ENCODE results near the gene TANC1.

The TANC1 gene

DNA sequence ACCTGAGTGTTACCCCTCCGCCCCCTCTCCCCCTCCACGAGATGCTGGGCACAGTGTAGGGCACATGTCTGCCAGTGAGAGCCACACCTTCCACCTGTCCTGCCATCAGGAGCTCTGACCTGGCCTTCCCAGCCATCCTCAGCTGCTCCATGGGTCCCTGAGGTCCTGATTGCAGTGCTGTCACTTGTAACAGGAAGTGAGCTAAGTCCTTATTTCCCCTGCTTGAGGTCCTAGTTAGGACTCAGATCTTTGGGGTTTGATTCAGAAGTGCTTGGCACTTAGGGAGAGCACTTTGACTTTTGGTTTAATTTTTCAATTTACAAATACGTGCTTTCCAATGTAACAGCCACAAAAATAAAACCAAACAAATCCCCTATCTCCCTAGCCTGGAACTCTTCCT, 192.5 kb downstream of the TANC1 start:
- no peak for DNase-seq (ENCODE audit: low read depth)

DNA sequence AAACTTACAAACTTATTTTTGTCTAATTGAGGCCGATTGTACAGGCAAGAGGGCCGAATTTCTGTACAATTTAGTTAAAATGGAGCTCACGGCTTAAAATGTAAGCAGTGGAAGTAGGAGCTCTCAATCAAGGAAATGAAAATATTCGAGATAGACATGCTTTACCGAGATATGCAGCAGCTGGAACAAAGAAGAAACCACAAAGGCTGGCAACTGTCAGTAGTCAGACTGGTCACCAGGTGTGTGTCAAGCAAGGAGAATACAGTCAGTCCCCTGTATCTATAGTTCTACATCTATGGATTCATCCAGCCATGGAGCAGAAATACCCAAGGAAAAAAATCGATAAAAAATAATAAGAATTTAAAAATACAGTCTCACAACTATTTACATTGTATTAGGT, 195.5 kb downstream of the TANC1 start:
- no peak for DNase-seq (ENCODE audit: low read depth)

- DNase-seq (ENCODE audit: low read depth): no peak
These were observed 196.0 kb downstream of the TANC1 start for GRCh38 chr2:159164457-159164911.

DNA sequence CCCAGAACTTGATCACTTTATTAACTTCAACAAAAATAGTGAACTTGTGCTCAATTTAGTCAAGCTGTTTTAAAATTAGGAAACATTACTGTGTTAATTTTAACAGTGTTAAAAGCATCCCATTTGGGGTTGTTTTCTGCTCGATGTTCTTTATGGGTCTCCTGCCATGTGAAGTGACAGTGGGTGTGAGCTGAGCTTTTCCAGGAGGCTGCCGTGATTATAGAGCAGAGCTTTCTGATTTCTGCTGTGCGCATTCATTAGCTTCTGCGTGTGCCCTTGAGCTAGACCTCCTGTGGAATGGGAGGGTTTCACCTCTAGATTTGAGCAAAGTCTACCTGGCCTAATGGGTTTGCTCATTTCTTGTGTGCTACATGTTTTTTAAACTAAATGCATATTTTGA, 196.6 kb downstream of the TANC1 start:
- no peak for DNase-seq (ENCODE audit: low read depth)

DNA sequence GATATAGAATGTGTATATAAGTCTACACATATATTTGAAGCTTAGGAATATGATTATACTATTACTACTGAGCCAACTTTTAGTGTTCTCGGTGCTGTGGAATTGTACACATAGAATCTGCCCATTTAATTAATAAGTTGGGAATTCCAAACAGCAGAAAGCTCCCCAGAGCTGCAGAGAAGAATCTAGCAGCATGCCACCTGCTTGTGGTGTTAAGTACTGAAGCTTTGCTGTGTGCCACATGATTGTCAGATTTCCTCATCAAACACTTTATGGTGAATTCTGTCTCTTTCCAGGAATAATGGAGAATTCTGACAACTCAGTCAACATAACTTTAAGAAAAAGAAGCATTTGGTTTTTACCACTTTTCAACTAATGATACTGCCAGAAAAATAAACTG, 200.3 kb downstream of the TANC1 start:
- no peak for DNase-seq (ENCODE audit: low read depth)

DNA sequence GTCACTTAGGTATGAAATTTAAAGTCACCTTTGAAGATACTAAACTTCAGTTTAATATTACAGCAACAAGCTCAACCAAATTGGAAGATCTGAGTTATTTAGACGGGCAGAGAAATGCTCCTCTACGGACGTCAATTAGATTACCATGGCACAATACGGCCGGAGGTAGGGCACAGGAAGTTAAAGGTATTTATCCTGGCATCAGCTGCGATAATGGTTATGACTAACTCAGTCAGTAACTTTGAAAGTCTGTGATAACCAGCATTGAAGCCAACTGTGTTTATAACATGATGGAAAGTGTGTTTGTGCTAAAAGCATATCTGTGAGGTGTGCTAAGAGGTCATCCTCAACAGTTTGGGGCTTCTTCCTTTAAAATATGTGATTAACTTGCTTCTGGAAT, 200.7 kb downstream of the TANC1 start:
- no peak for DNase-seq (ENCODE audit: low read depth)

- DNase-seq (ENCODE audit: low read depth): no peak
These were observed 204.0 kb downstream of the TANC1 start for GRCh38 chr2:159172403-159172802.

DNA sequence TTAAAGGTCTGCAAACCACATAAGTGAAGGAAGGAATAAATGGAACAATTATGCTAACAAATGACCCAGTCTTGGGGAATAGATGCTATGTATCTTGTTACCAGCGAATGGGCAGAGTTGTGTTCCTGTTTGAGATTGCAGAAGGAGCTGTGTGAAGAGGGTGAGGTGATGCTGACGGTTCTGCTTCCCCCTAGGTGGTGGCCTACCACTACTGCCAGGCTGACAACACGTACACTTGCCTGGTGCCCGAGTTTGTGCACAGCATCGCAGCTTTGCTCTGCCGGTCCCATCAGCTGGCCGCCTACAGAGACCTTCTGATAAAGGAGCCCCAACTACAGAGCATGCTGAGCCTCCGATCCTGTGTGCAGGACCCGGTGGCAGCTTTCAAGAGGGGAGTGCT, 206.3 kb downstream of the TANC1 start:
- DNase-seq (ENCODE audit: low read depth): no peak

GRCh38 chr2:159175182-159175581, 206.7 kb downstream of the TANC1 start:
- no peak for DNase-seq (ENCODE audit: low read depth)

DNA sequence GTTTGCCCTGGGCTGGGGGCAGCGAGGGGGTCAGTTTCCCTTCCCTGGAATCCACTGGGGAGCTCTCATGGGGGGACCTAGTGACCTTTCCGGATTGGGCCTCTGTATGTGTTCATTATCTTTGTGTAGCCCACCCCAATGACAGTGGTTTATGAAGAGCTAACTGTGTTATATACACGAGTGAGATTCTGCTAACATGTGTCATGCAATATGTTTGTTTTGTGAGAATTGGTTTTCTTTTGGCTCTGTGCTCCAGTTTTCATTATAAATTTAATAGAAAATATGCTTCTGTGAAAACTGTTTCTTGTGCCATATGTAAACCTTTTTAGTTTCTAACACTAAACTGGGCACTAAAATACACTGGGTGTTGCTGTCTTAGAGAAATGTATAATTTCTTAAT, 207.5 kb downstream of the TANC1 start:
- no peak for DNase-seq (ENCODE audit: low read depth)

GRCh38 chr2:159176555-159176954, 208.1 kb downstream of the TANC1 start:
- no peak for DNase-seq (ENCODE audit: low read depth)

- DNase-seq (ENCODE audit: low read depth): no peak
These were observed 208.9 kb downstream of the TANC1 start for GRCh38 chr2:159177357-159177756.

- no peak for DNase-seq (ENCODE audit: low read depth)
These were observed 209.5 kb downstream of the TANC1 start for GRCh38 chr2:159177957-159178356.

DNA sequence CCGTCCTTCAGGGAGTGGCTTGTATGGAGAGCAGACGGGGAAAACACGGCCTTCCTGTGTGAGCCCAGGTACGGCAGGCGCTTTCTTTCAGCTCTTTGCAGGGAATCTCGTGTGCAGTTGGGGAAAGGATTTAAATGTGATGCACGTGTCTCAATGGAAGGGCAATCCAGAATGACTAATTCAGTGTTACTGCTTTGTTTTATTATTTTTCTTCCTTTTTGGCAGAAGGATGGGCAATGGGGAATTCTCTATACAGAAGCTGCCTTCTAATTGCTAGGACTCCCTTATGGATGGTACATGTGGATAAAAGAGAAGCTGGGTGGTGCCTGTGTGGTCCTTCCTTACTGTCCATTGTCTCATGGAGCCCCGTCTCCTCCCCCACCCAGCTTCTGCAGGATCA, 210.7 kb downstream of the TANC1 start:
- DNase-seq (ENCODE audit: low read depth): no peak

- DNase-seq (ENCODE audit: low read depth): no peak
These were observed 211.3 kb downstream of the TANC1 start for GRCh38 chr2:159179696-159180095.

- DNase-seq (ENCODE audit: low read depth): no peak
These were observed 214.9 kb downstream of the TANC1 start for GRCh38 chr2:159183346-159183745.

- no peak for DNase-seq (ENCODE audit: low read depth)
These were observed 217.1 kb downstream of the TANC1 start for GRCh38 chr2:159185401-159186130.

- DNase-seq (ENCODE audit: low read depth): no peak
These were observed 218.0 kb downstream of the TANC1 start for GRCh38 chr2:159186462-159186861.

- DNase-seq (ENCODE audit: low read depth): no peak
These were observed 218.7 kb downstream of the TANC1 start for GRCh38 chr2:159187106-159187505.

- no peak for DNase-seq (ENCODE audit: low read depth)
These were observed 220.0 kb downstream of the TANC1 start for GRCh38 chr2:159188449-159188848.

GRCh38 chr2:159192371-159192918, 224.0 kb downstream of the TANC1 start:
- DNase-seq (ENCODE audit: low read depth): no peak

DNA sequence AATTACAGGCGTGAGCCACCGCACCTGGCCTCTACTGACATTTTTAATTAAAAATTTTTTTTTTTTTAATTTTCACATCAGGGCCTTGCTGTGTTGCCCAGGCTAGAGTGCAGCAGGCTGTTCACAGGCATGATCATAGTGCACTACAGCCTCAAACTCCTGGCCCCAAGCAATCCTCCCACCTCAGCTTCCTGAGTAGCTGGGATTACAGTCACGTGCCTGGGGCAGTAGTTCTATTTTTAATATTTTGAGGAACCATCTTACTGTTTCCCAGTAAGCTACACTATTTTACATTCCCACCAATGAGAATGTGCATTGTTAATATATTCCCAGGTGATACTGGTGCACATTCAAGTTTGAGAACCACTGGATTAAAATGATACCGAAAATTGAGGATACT, 225.4 kb downstream of the TANC1 start:
- DNase-seq (ENCODE audit: low read depth): no peak

DNA sequence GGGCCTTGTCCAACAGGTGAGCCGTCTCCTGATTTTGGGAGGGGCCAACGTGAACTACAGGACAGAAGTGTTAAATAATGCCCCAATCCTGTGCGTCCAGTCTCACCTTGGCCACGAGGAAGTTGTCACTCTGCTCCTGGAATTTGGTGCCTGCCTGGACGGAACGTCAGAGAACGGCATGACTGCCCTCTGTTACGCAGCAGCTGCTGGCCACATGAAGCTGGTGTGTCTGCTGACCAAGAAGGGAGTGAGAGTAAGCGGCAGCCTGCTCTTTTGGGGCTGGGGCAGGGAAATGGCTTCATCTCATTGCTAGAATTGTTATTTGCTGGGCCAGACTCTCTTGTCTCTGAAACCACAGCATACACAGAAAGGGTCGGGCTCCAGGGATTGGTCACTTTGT, 225.8 kb downstream of the TANC1 start:
- DNase-seq (ENCODE audit: low read depth): no peak

DNA sequence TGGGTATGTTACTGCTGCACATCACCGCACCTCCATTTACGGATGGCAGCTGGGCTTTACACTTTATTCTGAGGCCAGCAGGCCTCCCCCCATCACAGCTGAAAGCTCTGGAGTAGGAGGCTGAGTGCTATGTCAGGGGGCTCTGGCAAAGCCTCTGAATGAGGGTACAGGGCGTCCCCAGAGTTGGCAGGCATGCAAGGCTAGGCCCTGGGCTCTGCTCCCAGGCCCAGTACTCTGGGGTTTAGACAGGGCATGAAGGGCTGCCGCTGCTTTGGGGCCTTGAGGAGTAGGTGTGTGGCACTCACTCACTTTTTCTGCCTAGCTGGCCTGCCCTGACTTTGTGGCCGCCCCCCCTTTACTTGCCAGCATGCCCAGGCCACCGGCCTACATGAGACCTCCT, 227.3 kb downstream of the TANC1 start:
- no peak for DNase-seq (ENCODE audit: low read depth)

Data from T-helper 22 cell (primary cell).